Stomach (tissue), 4 donors: Measurements from ENCODE around the gene ATL2.

Source experiments
- CTCF ChIP-seq, 7 experiments: fragments of 450-650 bp in 4 of 7; fragments of 200-600 bp in 3 of 7; sonication (generic) in 3 of 7; IDR thresholded peaks; one replicate each; pipeline ENCODE4 v1.5.1; 2016 to 2019; ENCODE audit warnings: antibody characterized with exemption in 7 of 7, control low read depth in 2 of 7, mild to moderate bottlenecking in 1 of 7
- EP300 ChIP-seq: sonication (generic); formaldehyde crosslinking; IDR thresholded peaks from one replicate; pipeline ENCODE4 v1.6.1; 2017; ENCODE audit warnings: antibody characterized with exemption
- POLR2AphosphoS5 ChIP-seq, 3 donors: sonication (generic); formaldehyde crosslinking; IDR thresholded peaks; one replicate each; pipeline ENCODE4 v1.6.1; 2016; ENCODE audit warnings: antibody characterized with exemption in 3 of 3

GRCh38 chr2:38377050-38377828, at the start of gene ATL2:
- TF ChIP-seq CTCF (IDR thresholded peaks at IDR 0.05) (peak in 1 of 7 experiments; percentile 11), EP300 (no peak), POLR2AphosphoS5 (IDR thresholded peaks at IDR 0.05) (peak; percentile 91 to 96 (median 92))
